Peyer's patch (tissue), 4 donors: ENCODE measurements around the gene ANKH.

Source experiments
- CTCF ChIP-seq, 6 experiments: fragments of 450-650 bp in 4 of 6; fragments of 200-600 bp in 2 of 6; sonication (generic) in 1 of 6; IDR thresholded peaks; one replicate each; pipeline ENCODE4 v1.5.1; 2017 to 2019; ENCODE audit warnings: antibody characterized with exemption in 6 of 6, mild to moderate bottlenecking in 3 of 6, moderate library complexity in 1 of 6
- POLR2A ChIP-seq, 2 donors: fragments of 450-650 bp; IDR thresholded peaks; one replicate each; pipeline ENCODE4 v1.5.1; 2017; ENCODE audit warnings: antibody characterized with exemption in 2 of 2, mild to moderate bottlenecking in 2 of 2, moderate library complexity in 2 of 2

- no peak for TF ChIP-seq CTCF (IDR thresholded peaks at IDR 0.05)
- no peak for TF ChIP-seq POLR2A (IDR thresholded peaks at IDR 0.05)
These were observed 42.6 kb upstream of the ANKH start for GRCh38 chr5:14914193-14914592.
